Keratinocyte (primary cell): ENCODE results near the gene NPNT. TPM values are rescaled to one million over a fixed set of nuclear protein-coding genes. Genes with fewer than 3 reads are reported as not detected.

Source experiments
- DNase-seq: peaks from one replicate; pipeline ENCODE4 v3.0.0-alpha.2; 2011; ENCODE audit warnings: low read depth, missing footprints, low spot score
- FAIRE-seq: peaks from 2 replicates; lab custom pipeline; 2011; peaks lifted over from hg19 to GRCh38; lab: Jason Lieb, UNC
- H2AFZ ChIP-seq: 2 replicates; pipeline ENCODE4 v1.6.0; 2012; ENCODE audit warnings: low read length, control low read depth, inconsistent platforms; ENCODE audit not compliant: control insufficient read depth
- H3K27ac ChIP-seq: 2 replicates; pipeline ENCODE4 v1.5.1; 2011; ENCODE audit warnings: low read length; ENCODE audit not compliant: control insufficient read depth, insufficient read depth
- H3K27me3 ChIP-seq: 3 replicates; pipeline ENCODE4 v1.6.0; 2011; ENCODE audit warnings: low read length; ENCODE audit not compliant: control insufficient read depth, insufficient read depth; ENCODE audit errors: extremely low read depth
- H3K36me3 ChIP-seq, 2 experiments: 2 replicates in 1 of 2; 3 replicates in 1 of 2; pipeline ENCODE4 v1.5.1; 2011; ENCODE audit warnings: low read length in 2 of 2, mild to moderate bottlenecking in 1 of 2; ENCODE audit not compliant: control insufficient read depth in 2 of 2, insufficient read depth in 2 of 2; ENCODE audit errors: extremely low read depth in 1 of 2
- H3K4me1 ChIP-seq: 3 replicates; pipeline ENCODE4 v1.5.1; 2011; ENCODE audit warnings: low read length; ENCODE audit not compliant: control insufficient read depth, insufficient read depth; ENCODE audit errors: extremely low read depth
- H3K4me2 ChIP-seq: 3 replicates; pipeline ENCODE4 v1.6.0; 2011; ENCODE audit warnings: low read depth, low read length; ENCODE audit not compliant: control insufficient read depth, insufficient read depth; ENCODE audit errors: extremely low read depth
- H3K4me3 ChIP-seq, 3 experiments: fragments of 200-600 bp in 1 of 3; sonication (generic) in 1 of 3; 2 replicates in 2 of 3; 3 replicates in 1 of 3; pipeline ENCODE4 v1.5.1; 2011 to 2016; ENCODE audit warnings: low read length in 3 of 3, mild to moderate bottlenecking in 3 of 3, control low read depth in 2 of 3, inconsistent platforms in 1 of 3, low read depth in 1 of 3, mixed read lengths in 1 of 3, mixed run types in 1 of 3, moderate library complexity in 1 of 3; ENCODE audit not compliant: control insufficient read depth in 2 of 3, insufficient read depth in 2 of 3; ENCODE audit errors: extremely low read depth in 1 of 3
- H3K79me2 ChIP-seq: 2 replicates; pipeline ENCODE4 v1.6.0; 2012; ENCODE audit warnings: low read length; ENCODE audit not compliant: control insufficient read depth, insufficient read depth
- H3K9ac ChIP-seq: 3 replicates; pipeline ENCODE4 v1.6.0; 2011; ENCODE audit warnings: low read length; ENCODE audit not compliant: control insufficient read depth, insufficient read depth; ENCODE audit errors: extremely low read depth
- H3K9me1 ChIP-seq: 3 replicates; pipeline ENCODE4 v1.6.0; 2011; ENCODE audit warnings: low read length; ENCODE audit not compliant: control insufficient read depth, insufficient read depth; ENCODE audit errors: extremely low read depth
- H3K9me3 ChIP-seq: 2 replicates; pipeline ENCODE4 v1.5.1; 2012; ENCODE audit warnings: low read depth, low read length; ENCODE audit not compliant: control insufficient read depth
- H4K20me1 ChIP-seq: 3 replicates; pipeline ENCODE4 v1.6.0; 2011; ENCODE audit warnings: low read length; ENCODE audit not compliant: control insufficient read depth, insufficient read depth; ENCODE audit errors: extremely low read depth
- EZH2 ChIP-seq: IDR thresholded peaks from one replicate; pipeline ENCODE4 v1.6.1; 2012; ENCODE audit warnings: inconsistent platforms, mild to moderate bottlenecking, low read length, moderate library complexity
- dilution Hi-C: fragments of 300-500 bp; cut with MboI; formaldehyde crosslinking; loops from one replicate; pipeline ENCODE4 v1.7.0; 2020; ENCODE audit warnings: low sequenced_read_pairs; ENCODE audit not compliant: extremely low pct_ligation_motif_present
- polyA plus RNA-seq, 5 experiments: library from polyadenylated mRNA; depleted of rRNA in 3 of 5; stranded (reverse) in 3 of 5; stranded (forward) in 1 of 5; unstranded in 1 of 5; fragments of >200 nt; gene quantifications; 1 replicate in 1 of 5; 2 replicates in 3 of 5; 3 replicates in 1 of 5; pipeline versions ENCODE4 v1.2.1 to v1.2.3, GENCODE V29; 2011 to 2012; ENCODE audit warnings: missing spikeins in 2 of 5, low read depth in 1 of 5, low replicate concordance in 1 of 5
- TF ChIP-seq, protein P1 (sequence below), 3 experiments: IDR thresholded peaks in 1 of 3; conservative IDR thresholded peaks in 1 of 3; optimal IDR thresholded peaks in 1 of 3; 2 replicates in 2 of 3; 3 replicates in 1 of 3; pipeline versions ENCODE3 to v1.5.1; 2011; ENCODE audit warnings: low read length in 3 of 3, mild to moderate bottlenecking in 3 of 3, moderate library complexity in 2 of 3, control low read depth in 1 of 3, inconsistent platforms in 1 of 3; ENCODE audit not compliant: insufficient read depth in 2 of 3; ENCODE audit errors: extremely low read depth in 1 of 3

Gene NPNT
- polyA plus RNA-seq, 1 donor (not counting 4 experiments of a cell fraction or from before 2014, with no cell fraction given): 0.46 TPM

DNA sequence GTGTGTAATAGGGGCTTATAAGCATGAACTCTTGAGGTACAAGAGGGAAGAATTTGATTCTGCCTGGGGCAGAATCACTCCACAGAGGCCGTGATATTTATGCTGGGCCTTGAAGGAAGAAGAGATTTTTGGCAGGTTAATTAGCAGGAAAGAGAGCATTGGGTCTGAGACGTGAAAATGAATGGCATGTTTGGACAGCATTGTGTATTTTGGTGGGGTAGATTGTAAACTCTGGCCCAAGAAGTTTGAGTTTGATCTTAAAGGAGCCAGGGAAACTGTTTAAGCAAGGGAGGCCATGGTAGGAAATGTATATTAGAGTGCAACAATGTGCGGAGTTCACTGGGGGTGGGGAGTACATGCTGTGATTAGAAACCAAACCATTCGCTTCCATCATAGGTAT lies 62.4 kb downstream of the NPNT start:
- no peaks in the 10 kb centered on the region for H3K79me2 ChIP-seq
- no peak overlapping the region for H3K9ac ChIP-seq
- no peaks in the 10 kb centered on the region for H4K20me1 ChIP-seq
- H3K9me1 ChIP-seq: no peaks in the 10 kb centered on the region
- no peak for FAIRE-seq
- no peak overlapping the region for H3K4me3 ChIP-seq
- no peak for DNase-seq
- no peaks in the 10 kb centered on the region for H3K27me3 ChIP-seq
- no peaks in the 10 kb centered on the region for H3K36me3 ChIP-seq
- no peak overlapping the region for H2AFZ ChIP-seq
- dilution Hi-C loops: no loop called here
- no peaks in the 10 kb centered on the region for H3K9me3 ChIP-seq
- H3K4me1 ChIP-seq: no peaks in the 10 kb centered on the region
- no peak for TF ChIP-seq EZH2
- TF ChIP-seq, protein P1, sequence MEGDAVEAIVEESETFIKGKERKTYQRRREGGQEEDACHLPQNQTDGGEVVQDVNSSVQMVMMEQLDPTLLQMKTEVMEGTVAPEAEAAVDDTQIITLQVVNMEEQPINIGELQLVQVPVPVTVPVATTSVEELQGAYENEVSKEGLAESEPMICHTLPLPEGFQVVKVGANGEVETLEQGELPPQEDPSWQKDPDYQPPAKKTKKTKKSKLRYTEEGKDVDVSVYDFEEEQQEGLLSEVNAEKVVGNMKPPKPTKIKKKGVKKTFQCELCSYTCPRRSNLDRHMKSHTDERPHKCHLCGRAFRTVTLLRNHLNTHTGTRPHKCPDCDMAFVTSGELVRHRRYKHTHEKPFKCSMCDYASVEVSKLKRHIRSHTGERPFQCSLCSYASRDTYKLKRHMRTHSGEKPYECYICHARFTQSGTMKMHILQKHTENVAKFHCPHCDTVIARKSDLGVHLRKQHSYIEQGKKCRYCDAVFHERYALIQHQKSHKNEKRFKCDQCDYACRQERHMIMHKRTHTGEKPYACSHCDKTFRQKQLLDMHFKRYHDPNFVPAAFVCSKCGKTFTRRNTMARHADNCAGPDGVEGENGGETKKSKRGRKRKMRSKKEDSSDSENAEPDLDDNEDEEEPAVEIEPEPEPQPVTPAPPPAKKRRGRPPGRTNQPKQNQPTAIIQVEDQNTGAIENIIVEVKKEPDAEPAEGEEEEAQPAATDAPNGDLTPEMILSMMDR (optimal IDR thresholded peaks at IDR 0.05 in 1 of 3, IDR thresholded peaks at IDR 0.05 in 1 of 3, conservative IDR thresholded peaks at IDR 0.05 in 1 of 3; ENCODE audit: extremely low read depth in 1 of 3, insufficient read depth in 2 of 3, low read length in 3 of 3): no peak
- H3K27ac ChIP-seq: no peak overlapping the region
- H3K4me2 ChIP-seq: no peak overlapping the region

DNA sequence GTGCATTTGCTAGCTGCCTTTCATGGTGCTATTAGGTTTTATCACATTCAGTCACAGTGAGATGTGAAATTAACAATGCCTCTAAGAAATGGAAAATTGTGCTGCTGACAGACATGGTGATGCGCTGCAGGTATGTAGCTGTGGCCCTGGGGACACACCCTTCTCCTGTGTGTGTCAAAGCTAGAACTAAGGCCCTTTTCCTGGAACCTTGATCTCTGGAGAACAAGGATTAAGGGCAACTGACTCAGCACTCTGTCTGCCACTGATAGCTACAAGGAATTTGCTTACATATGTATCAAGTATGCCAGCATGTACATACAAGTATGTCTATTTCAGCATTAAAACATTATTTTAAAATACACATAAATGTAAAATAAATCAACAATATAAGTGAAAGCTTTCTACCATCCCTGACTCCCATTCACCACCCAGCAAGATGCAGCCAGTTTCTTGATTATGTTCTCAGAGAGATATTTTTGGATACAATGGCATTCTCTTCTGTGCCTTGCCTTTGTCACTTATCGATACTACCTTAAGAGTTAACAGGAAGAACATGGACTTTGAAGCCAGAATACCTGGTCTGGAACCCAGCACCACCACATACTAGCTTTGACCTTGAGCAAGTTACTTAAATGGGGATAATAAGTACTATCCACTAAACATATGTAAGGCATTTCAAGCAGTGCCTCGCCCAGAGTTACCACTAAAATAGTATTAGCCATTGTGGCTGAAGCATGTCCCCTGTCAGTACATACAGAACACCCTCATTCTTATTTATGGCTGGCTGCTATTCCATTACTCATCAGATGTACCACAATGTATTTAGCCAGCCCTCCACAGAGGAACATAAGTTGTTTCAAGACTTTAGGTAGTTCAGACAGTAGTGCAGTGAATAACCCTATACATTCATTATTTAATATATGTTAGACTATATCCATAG lies 68.5 kb downstream of the NPNT start:
- DNase-seq: peak; percentile 40
- FAIRE-seq: peak; percentile 91
- dilution Hi-C loops: no loop called here

More for the DNA sequence above, 68.5 kb downstream of the NPNT start:
- peak overlapping the region in 2 of 3 experiments; percentile 4 to 43 for H3K4me3 ChIP-seq
- peak overlapping the region; percentile 50 for H2AFZ ChIP-seq
- no peaks in the 10 kb centered on the region for H3K36me3 ChIP-seq
- H3K27ac ChIP-seq: peak overlapping the region; percentile 80
- H3K79me2 ChIP-seq: no peaks in the 10 kb centered on the region
- peak overlapping the region; percentile 30 for H3K9ac ChIP-seq
- H3K4me1 ChIP-seq: peaks cover 32% of the 10 kb centered on the region
- TF ChIP-seq EZH2: no peak
- TF ChIP-seq, protein P1 (optimal IDR thresholded peaks at IDR 0.05 in 1 of 3, IDR thresholded peaks at IDR 0.05 in 1 of 3, conservative IDR thresholded peaks at IDR 0.05 in 1 of 3; ENCODE audit: extremely low read depth in 1 of 3, insufficient read depth in 2 of 3, low read length in 3 of 3): no peak
- H3K9me1 ChIP-seq: no peaks in the 10 kb centered on the region
- no peaks in the 10 kb centered on the region for H3K9me3 ChIP-seq
- no peaks in the 10 kb centered on the region for H3K27me3 ChIP-seq
- peak overlapping the region; percentile 70 for H3K4me2 ChIP-seq
- no peaks in the 10 kb centered on the region for H4K20me1 ChIP-seq
